HG03064 (cell line): ENCODE data around the gene C8A.

Experiments
- ATAC-seq: cut with Tn5 transposase; IDR thresholded peaks from one replicate; pipeline ENCODE4 v1.9.1; 2021; ENCODE audit warnings: low read depth; ENCODE audit not compliant: unreplicated experiment

C8A gene

GRCh38 chr1:56836359-56836758 lies 18.2 kb upstream of the C8A start:
- ATAC-seq = no peak

GRCh38 chr1:56837244-56837939 lies 17.2 kb upstream of the C8A start:
- ATAC-seq = no peak

- ATAC-seq = no peak
Measured at GRCh38 chr1:56838759-56839158, 15.8 kb upstream of the C8A start.

DNA sequence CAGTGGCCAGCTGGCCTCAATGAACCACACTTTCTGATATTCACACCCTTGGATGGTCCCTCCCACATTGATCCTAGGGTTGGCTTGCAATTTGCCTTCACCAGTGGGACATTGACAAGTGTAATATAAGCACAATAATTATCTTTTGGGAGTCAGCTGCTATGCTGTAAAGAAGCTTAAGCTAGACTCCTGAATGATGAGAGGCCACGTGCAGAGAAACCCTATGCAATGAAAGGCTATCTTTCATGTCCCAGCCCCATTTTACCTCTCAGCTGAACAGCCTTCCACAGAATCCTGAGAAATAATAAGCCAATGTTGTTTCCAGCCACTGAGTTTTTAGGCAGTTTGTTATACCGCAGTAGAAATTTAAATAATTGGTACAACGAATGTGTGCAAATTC lies 11.1 kb upstream of the C8A start:
- ATAC-seq = no peak

GRCh38 chr1:56844545-56845136 lies 10.0 kb upstream of the C8A start:
- no peak for ATAC-seq

DNA sequence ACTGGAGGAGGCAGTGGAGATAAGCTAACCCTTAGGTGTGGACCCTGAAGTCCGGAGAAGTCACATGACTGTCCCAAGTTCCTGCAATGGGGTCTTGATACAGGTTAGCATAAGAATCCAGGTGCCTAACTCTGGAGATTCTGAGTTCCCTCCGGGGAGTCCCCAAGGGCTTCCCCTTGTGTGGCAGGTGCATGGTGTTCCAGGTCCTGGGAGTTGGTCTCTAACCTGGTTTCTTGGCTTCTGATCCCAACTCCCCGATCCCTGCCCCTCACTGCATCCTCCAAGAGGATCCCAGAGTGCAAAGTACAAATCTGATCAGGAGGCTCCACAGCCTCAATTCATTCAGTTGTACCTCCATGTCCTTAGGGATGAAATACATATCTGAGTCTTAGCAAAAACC lies 9.3 kb upstream of the C8A start:
- no peak for ATAC-seq

DNA sequence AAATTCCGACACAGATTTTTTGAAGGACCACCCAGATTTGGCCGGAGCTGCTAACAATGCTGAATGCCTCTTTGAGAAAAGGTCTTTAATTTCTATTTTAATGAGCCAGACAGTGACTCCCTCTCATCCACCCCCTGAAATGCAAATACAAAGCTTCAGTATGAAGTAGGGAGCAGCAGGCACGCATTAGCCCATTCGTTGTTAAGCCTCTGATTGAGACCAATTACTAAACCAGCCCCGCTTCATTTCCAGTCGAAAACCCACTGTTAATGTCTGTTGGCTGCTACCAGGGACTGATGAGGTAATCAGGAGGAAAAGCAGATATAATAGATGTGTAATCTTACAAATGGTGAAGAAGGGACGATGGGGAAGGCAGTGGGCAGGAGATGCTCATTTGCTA lies 4.8 kb upstream of the C8A start:
- no peak for ATAC-seq

- ATAC-seq = no peak
Measured at GRCh38 chr1:56850411-56850810, 4.2 kb upstream of the C8A start.

- ATAC-seq = no peak
Measured at GRCh38 chr1:56850922-56851321, 3.7 kb upstream of the C8A start.

GRCh38 chr1:56852476-56852875 lies 2.1 kb upstream of the C8A start:
- ATAC-seq = no peak

- no peak for ATAC-seq
Measured at GRCh38 chr1:56855190-56855589, 593 bp downstream of the C8A start.

DNA sequence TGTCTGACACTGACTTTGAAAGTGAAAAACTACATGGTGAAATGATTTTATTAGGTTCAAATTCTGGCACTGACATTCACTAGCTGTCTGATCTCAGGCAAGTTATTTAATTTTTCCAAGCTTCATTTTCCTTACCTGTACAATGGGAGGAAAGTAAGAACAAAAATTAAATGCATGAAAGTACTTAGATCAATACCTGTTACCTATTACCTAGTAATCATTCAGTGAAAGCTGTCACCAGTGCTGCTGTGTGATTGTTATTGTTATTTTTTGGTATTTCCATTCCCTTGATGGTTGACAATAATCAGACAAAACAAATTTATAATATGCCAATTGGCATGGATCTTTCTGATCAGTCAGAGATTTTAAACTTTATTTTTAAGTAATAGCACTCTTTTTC lies 1.6 kb downstream of the C8A start:
- no peak for ATAC-seq

DNA sequence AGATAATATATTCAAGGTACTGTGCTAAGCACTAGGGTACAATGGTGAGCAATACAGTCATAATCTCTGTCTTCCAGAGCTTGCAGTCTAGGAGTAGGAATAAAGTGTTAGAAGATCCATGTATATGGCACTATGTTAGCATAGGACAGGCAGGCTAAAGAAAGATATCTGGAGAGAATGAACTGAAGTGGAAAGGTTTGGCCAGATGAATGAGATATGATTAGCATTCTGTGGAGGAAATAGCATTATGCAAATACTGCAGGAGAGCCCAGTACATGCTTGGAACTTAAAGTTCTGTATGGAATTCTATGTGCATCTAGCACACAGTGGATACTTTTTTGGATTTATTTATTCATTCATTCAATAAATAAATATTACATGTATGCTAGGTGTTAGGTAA lies 4.7 kb downstream of the C8A start:
- ATAC-seq = no peak

GRCh38 chr1:56863265-56863992 lies 8.8 kb downstream of the C8A start:
- ATAC-seq = no peak

DNA sequence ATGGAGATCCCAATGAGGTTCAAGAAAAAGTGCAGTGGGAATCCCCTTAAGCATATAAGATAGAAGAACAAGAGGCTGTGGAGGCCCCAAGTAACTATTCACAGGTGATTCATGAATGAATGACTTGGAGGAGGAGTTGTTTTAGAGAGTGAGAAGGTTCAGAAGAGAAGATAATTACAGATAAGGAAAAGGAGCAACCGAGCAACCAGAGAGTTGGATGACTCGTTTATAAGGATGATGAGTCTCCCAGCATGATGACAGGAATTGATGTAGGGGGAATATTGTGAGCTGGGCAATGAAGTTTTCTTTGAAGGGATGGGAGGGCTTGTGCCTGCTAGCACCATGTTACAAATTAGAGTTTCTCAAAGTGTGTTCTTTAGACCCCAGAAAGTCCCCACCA lies 9.8 kb downstream of the C8A start:
- no peak for ATAC-seq

- no peak for ATAC-seq
Measured at GRCh38 chr1:56866656-56867055, 12.1 kb downstream of the C8A start.

- ATAC-seq = no peak
Measured at GRCh38 chr1:56867491-56867890, 12.9 kb downstream of the C8A start.

GRCh38 chr1:56868761-56869160 lies 14.2 kb downstream of the C8A start:
- ATAC-seq = no peak

DNA sequence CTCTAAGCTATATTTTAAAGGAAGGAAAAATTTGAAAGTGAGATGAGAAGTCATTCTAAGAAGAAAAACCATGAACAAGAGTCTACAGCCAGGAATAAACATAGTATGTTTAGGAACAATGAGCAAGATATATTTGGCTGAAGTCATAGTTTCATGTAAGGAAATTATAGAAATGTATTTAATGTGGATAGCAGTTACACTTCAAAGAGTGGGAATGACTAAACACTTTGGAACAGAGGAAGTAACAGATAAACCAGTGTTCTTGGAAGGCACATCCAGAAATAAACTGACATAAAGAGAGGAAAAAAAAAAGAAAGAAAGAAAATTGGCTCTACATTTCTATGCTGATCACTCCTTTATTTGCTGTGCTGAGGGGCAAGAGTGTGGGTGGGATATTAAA lies 18.0 kb downstream of the C8A start:
- ATAC-seq = no peak

DNA sequence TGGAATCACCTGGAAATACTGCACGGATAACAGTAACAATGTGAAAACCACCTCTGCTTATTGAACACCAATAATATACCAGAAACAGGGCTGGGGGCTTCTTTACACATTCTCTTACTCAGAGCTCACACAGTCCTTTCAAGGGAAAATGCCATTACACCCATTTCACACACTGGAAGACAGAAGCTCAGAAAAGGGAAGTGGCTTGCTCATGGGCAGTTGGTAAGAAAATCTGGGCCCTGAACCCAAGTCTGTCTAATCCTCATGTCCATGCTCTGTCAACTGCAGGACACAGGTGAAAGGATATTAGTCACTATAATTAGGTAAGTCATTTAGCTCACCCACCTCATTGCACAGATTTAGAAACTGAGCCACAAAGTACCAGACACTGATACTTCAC lies 18.6 kb downstream of the C8A start:
- no peak for ATAC-seq

- no peak for ATAC-seq
Measured at GRCh38 chr1:56874689-56875088, 20.1 kb downstream of the C8A start.

- ATAC-seq = no peak
Measured at GRCh38 chr1:56877973-56878372, 23.4 kb downstream of the C8A start.
